AG09309 (cell line): Measurements from ENCODE around the gene ADAM11.
A peak's percentile ranks its signal among the peaks of the same experiment; 100 is the strongest.

ENCODE experiments used
- DNase-seq: peaks from one replicate; pipeline ENCODE4 v3.0.0-alpha.2; 2010; ENCODE audit warnings: low read depth
- H3K4me3 ChIP-seq: 2 replicates; pipeline ENCODE4 v1.5.1; 2011; ENCODE audit warnings: mild to moderate bottlenecking, low read depth, low read length, moderate library complexity; ENCODE audit not compliant: control insufficient read depth
- CTCF ChIP-seq: IDR thresholded peaks from 2 replicates; pipeline ENCODE4 v1.5.1; 2011; ENCODE audit warnings: mild to moderate bottlenecking, low read depth, low read length, inconsistent platforms; ENCODE audit not compliant: insufficient read depth, control insufficient read depth; ENCODE audit errors: missing control alignments

ADAM11 gene

DNA sequence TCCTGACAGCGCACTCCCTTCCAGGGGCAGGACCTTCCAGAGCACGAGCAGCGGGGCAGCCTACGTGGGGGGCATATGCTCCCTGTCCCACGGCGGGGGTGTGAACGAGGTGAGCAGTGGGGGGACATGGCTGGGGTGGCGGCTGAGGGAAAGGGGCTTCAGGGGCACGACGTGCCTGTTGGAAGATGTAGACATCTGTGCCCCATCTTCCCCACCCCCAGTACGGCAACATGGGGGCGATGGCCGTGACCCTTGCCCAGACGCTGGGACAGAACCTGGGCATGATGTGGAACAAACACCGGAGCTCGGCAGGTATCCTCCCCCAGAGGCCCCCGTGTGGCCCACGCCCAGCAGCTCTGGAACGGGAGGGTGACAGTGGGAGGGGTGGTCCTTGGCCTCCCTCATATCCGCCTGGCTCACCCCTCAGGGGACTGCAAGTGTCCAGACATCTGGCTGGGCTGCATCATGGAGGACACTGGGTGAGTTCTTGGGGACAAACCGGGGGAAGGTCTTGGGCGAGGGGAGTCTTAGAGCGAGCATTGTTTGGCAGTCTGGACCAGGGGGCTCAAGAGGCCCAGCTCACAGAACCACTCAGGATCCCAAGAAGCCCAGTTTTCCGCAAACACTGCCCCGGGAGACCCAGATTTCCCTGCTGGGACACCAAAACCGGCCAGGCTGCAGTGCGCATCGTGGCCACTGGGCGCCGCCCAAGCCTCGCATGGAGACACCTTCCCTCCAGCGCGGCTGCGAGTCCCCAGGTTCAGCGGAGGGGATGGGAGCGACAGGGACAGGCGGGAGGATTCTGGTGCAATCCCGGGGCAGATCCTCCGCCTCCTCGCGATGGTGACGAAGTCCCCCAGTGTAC lies 15.7 kb downstream of the ADAM11 start:
- TF ChIP-seq CTCF = peak; percentile 100
- peak overlapping the region; percentile 75 for H3K4me3 ChIP-seq
- DNase-seq = no peak

DNA sequence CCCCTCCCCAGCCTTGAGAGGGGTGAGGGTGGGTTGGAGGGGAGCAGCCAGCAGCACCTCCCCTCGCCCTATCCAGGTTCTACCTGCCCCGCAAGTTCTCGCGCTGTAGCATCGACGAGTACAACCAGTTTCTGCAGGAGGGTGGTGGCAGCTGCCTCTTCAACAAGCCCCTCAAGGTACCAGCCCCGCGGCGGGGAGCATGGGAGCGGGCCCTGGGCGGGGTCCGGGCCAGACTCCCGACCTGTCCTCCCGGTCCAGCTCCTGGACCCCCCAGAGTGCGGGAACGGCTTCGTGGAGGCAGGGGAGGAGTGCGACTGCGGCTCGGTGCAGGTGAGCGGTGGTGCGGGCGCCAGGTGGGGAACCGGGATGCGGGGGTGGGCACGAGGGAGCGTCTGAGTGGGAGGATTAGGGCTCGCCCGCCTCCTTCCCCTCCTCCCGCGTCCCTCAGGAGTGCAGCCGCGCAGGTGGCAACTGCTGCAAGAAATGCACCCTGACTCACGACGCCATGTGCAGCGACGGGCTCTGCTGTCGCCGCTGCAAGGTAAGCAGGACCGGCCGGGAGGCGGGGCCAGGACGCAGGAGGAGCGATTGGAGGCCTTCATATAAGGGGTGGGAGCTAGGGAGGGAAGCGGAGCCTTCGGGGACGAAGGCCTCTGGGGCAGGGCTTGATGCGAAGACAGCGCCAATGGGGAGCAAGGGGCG lies 16.5 kb downstream of the ADAM11 start:
- peak overlapping the region; percentile 75 for H3K4me3 ChIP-seq
- peak; percentile 81 for DNase-seq
- no peak for TF ChIP-seq CTCF

GRCh38 chr17:44775838-44776621 lies 17.2 kb downstream of the ADAM11 start:
- peak overlapping the region; percentile 75 for H3K4me3 ChIP-seq

GRCh38 chr17:44776628-44777393 lies 18.0 kb downstream of the ADAM11 start:
- H3K4me3 ChIP-seq = no peak overlapping the region
- DNase-seq = no peak
- TF ChIP-seq CTCF = no peak

More at GRCh38 chr17:44775838-44776621, 17.2 kb downstream of the ADAM11 start:
- no peak for DNase-seq
- no peak for TF ChIP-seq CTCF

GRCh38 chr17:44777394-44778348 lies 18.9 kb downstream of the ADAM11 start:
- no peak for TF ChIP-seq CTCF
- no peak for DNase-seq
- H3K4me3 ChIP-seq = no peak overlapping the region
